Left cardiac atrium (tissue), 4 donors: ENCODE measurements around the gene MLN. TPM values are rescaled to one million over a fixed set of nuclear protein-coding genes. Genes with fewer than 3 reads are reported as not detected.
"Not testable (repeated sequence)": the region's sequence is repeated elsewhere in the genome, so short reads cannot be mapped to it uniquely, and the experiment has no call there.

Experiments
- ATAC-seq, 2 donors: fragments of 200-7000 bp; cut with Tn5 transposase; one replicate each; pipeline ENCODE4 v1.9.1; 2020; ENCODE audit warnings: mild to moderate bottlenecking in 2 of 2, moderate library complexity in 2 of 2
- DNase-seq: peaks from one replicate; pipeline ENCODE4 v3.0.0-alpha.2; 2020
- intact Hi-C, 2 donors: fragments of 100-400 bp; cut with DNase I; formaldehyde crosslinking; loops; one replicate each; pipeline versions ENCODE4 v1.14.1 to v1.15.1; 2022 to 2023
- total RNA-seq, 2 donors: library from RNA; stranded (reverse); fragmentation: NEBNext Ultra II Directional; extraction: Animal tissue kit (Norgen Biotek cat#: 25700); gene quantifications; one replicate each; pipeline ENCODE4 v1.2.1, GENCODE V29; 2021
- donor health status: DM: no; HTN: yes; CAD: no.
- donor health status: DM: no; HTN: yes; CAD: no; lungs with severe emphysema.
- donor health status: DM: yes; HTN: yes; CAD: no.
- donor health status: Dilated cardiomyopathy.

The MLN gene
- total RNA-seq, 2 donors from 2014 or later = not detected

- DNase-seq (no peak), ATAC-seq (peak; percentile 43 to 69)
- intact Hi-C loops = no loop called here
These were observed 34.3 kb upstream of the MLN start for GRCh38 chr6:33837971-33838665.

GRCh38 chr6:33836806-33837469 lies 33.1 kb upstream of the MLN start:
- intact Hi-C loops = no loop called here
- ATAC-seq (no peak), DNase-seq (no peak)

- no peak for DNase-seq
- intact Hi-C loops = no loop called here
- ATAC-seq = no peak
These were observed 30.9 kb upstream of the MLN start for GRCh38 chr6:33834401-33835392.

GRCh38 chr6:33833599-33833998 lies 29.8 kb upstream of the MLN start:
- intact Hi-C loops = no loop called here
- DNase-seq = no peak
- no peak for ATAC-seq

GRCh38 chr6:33832831-33833230 lies 29.0 kb upstream of the MLN start:
- DNase-seq, ATAC-seq, intact Hi-C loops: not testable (repeated sequence)

- ATAC-seq, DNase-seq, intact Hi-C loops: not testable (repeated sequence)
These were observed 27.9 kb upstream of the MLN start for GRCh38 chr6:33831725-33832124.

- intact Hi-C loops = no loop called here
- no peak for ATAC-seq
- DNase-seq = no peak
These were observed 26.9 kb upstream of the MLN start for GRCh38 chr6:33830635-33831240.

- ATAC-seq (peak in 1 of 2 donors; percentile 82), DNase-seq (no peak)
- intact Hi-C loops = no loop called here
These were observed 25.2 kb upstream of the MLN start for GRCh38 chr6:33828764-33829731.

- DNase-seq = no peak
- ATAC-seq = no peak
- intact Hi-C loops = no loop called here
These were observed 24.6 kb upstream of the MLN start for GRCh38 chr6:33828452-33828763.

GRCh38 chr6:33827546-33828451 lies 24.0 kb upstream of the MLN start:
- intact Hi-C loops = no loop called here
- DNase-seq (no peak), ATAC-seq (no peak)

- no peak for ATAC-seq
- no peak for DNase-seq
These were observed 22.7 kb upstream of the MLN start for GRCh38 chr6:33826537-33826936.

GRCh38 chr6:33824461-33825154 lies 20.8 kb upstream of the MLN start:
- intact Hi-C loops = no loop called here
- DNase-seq (peak; percentile 58), ATAC-seq (peak in 1 of 2 donors; percentile 61)

More at GRCh38 chr6:33826537-33826936, 22.7 kb upstream of the MLN start:
- intact Hi-C loops = no loop called here

- intact Hi-C loops = no loop called here
- ATAC-seq (no peak), DNase-seq (no peak)
These were observed 20.0 kb upstream of the MLN start for GRCh38 chr6:33823806-33824205.

- no peak for DNase-seq
- ATAC-seq = no peak
- intact Hi-C loops = no loop called here
These were observed 19.0 kb upstream of the MLN start for GRCh38 chr6:33822575-33823395.

- ATAC-seq (no peak), DNase-seq (no peak)
- intact Hi-C loops = no loop called here
These were observed 17.1 kb upstream of the MLN start for GRCh38 chr6:33820784-33821520.
